HG03571 (cell line): Measurements from ENCODE around the gene DLG2.

Experiments used
- ATAC-seq: cut with Tn5 transposase; IDR thresholded peaks from one replicate; pipeline ENCODE4 v1.9.1; 2021; ENCODE audit not compliant: unreplicated experiment

Gene DLG2

DNA sequence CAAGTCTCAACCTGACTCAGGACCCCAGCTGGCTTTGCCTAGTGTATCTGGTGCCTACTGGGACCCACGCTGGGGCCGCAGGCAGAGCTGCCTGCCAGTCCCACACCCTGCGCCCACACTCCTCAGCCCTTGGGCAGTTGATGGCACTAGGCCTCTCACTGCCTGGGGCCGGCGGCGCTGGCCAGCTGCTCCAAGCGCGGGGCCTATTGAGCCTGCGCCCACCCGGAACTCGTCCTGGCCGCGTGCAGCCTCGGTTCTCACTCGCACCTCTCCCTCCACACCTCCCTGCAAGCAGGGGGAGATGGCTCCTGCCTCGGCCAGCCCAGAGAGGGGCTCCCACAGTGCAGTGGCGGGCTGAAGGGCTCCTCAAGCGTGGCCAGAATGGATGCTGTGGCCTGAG lies 1432.4 kb downstream of the DLG2 start:
- ATAC-seq: no peak

DNA sequence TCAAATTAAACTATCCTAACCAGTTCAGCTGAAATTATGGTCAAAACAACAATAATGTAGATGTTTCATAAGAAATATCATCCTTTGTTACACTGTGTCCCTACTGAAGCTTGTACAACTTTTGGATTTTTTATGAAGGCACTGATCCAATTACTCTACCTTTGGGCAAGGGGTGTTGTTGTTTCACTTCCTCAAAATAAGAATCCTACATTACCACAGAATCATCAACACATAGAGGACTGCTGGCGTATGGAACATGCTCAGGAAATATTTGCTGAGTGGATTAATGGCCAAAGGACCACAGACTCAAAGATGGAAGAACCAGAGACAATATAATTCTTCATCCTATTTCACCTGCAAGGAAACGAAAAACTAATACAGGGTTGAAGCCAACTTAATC lies 1433.4 kb downstream of the DLG2 start:
- no peak for ATAC-seq

DNA sequence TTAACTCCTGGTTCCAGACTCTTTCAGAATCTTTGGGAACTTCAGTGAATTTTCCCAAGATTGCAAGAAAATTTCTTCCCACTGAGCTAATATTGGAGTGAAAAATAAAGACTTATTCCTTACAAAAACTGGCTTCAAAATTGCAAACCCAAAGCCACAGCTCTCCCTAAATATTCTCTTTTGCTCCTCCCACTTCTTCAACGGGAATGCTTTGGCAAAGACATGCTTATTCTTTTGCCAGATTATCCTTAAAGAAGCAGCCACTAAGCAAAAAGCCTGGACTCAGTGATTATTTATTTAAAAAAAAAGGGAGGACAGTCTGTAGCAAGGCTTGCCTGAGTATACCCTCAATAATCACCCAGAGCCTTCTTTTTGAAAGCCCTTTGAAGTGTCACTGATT lies 1438.6 kb downstream of the DLG2 start:
- ATAC-seq: no peak

DNA sequence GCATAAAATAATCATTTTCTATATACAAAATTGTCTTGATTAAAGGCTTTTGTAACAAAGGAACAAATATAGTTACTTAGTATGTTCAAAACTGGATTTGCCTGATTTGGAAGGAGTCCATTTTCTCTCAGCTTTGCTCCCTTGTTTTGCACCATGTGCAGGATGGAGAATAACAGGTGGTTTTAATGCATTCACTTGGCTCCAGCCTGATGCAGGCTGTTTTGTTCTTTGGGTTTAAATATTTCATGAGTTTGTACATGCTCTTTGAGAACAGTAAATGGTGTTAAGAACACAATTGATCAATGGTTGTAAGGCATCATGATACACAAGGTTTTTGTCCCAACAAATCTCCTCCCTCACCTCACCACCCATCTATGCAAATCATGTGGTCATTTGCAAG lies 1454.1 kb downstream of the DLG2 start:
- no peak for ATAC-seq

DNA sequence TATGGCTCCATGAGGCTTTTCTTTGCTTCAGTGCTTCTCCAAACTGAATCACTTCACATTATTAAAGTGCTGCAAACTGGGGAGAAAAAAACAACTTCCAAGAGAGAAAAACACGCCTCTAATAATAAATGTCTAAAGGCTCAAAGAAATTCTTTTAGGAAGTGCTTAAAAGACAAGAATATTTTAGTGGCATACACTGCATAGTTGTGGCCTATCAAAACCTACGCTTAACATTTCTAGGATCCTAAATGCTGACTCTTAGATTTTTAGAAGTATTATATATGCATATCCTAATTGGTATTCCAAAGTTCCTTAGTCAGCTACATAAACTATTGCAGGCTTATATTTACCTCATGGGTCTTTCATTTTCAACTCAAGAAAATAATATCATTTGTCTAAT lies 1462.0 kb downstream of the DLG2 start:
- ATAC-seq: no peak

DNA sequence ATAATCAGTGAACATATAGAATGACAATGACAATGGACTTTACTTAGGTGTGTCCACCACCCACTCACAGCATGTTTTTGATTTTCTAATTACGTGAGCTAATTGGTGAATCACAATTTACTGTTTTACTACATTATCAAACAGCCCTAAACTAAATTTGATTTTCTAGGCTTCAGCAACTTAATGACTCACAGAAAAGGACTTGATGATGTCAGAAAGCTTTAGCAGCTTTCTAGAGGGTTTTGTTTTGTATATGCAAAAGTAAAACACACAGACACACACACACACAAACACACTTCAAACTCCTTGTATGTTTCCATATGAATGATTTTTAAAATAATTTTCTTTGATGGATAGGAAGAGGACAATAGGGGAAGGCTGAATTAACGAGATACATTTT lies 1462.4 kb downstream of the DLG2 start:
- ATAC-seq: no peak

DNA sequence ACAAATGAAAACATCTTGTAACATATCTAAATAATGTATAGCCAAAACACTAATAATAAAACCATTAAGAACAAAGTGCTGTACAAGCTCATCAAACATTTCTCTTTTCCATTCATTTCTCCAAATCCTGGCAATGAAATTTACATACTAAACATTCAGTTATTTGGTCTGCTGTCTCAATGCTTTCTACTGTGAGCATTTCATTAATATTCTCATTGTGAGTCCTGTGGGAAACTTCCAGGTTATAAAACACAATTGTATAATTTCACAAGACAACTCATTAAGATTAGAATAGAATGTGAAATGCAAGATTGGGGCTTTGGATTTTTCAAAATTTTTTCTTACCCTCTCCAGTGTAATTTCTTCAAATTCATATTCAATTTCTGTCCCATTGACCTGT lies 1464.0 kb downstream of the DLG2 start:
- no peak for ATAC-seq

DNA sequence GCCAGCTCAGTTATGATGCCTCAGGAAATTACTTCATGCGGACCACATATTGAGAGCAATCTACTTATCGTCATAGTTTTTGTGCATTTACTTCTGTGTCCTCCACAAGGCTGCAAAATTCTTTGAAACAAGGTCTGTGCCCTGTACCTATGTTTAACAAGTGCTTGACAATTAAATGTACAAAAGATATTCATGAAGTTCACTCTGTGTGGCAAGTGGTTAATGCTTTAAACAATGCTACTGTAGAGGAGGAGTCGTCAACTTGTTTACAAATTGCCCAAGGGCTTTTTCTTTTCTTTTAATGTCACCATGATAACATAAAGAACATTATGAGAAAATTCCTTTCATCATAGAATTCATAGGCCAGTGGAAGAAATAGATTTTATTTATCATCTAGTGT lies 1469.5 kb downstream of the DLG2 start:
- no peak for ATAC-seq

DNA sequence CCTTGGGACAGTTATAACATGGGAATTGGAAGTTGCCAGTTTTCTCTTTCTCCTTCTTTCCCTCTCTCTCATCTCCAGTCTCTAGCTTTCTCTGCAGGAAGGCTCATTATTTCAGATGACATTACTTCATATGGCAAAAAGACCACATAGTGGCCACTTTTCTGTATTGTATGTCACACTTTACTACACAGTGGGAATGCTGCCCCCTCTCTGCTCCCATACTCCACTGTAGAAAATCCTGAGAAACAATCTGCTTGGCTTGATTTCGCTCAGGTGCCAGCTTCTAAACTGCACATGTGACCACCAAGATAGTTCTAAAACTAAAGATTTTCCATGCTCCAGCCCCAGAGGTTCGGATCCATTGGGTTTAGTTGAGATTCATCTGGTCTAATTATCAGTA lies 1480.3 kb downstream of the DLG2 start:
- no peak for ATAC-seq

DNA sequence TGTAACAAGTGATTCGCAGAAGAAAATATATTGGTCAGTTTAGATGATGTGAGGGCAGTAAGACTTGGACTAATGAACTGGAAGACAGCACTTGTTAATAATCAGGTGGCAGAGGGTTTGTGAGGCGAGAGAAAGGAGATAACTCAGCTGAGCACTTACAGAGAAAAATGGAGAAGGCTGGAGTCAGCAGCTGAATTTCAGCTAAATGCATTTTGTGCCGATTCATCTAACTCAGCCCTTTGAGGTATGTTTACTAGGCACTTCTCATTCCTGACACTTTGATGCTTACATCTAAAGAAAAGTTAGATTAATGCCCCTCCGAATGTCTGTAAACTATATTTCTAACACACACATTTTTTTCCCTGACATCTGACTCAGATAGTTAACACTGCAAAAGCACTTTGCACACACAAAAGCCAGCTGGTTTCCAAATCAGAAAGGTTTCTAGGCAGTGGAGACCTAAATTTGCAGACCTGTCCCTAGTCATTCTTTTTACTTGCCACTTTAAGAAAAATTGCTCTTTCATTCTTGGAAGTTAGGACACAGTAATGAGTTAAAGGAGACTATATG lies 1481.4 kb downstream of the DLG2 start:
- no peak for ATAC-seq

DNA sequence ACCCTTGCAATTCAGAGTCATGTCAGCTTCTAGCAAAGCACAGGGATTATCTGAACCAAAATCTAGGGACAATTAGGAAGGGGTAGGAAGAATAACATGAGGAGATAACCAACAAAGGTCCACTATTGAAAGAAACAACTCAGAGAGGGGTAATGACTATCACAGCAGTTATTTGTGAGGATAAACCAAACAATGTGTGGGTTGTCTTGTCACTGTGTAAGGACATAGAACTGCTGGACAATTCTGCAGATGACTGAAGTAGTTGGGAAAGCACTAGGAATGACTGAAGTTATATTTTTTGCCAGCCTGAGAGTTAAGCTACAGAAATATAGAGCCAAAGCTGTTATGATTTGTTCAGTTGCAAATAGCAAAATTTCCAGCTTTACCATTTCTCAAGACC lies 1482.6 kb downstream of the DLG2 start:
- ATAC-seq: no peak

DNA sequence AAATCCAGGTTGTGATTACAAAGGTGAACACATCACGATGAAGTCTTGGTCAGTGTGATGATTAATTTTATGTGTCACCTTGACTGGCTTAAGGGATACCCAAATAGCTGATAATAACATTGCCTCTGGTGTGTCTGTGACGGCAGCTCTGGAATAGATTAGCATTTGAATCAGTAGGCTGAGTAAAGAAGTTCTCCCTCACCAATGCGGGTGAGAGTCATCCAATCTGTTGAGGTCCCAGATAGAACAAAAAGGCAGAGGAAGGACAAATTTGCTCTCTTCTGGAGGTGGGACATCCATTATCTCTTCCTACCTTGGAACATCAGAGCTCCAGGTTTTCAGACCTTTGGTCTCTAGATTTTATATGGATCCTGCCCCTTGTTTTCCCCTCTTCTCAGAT lies 1484.7 kb downstream of the DLG2 start:
- ATAC-seq: no peak

DNA sequence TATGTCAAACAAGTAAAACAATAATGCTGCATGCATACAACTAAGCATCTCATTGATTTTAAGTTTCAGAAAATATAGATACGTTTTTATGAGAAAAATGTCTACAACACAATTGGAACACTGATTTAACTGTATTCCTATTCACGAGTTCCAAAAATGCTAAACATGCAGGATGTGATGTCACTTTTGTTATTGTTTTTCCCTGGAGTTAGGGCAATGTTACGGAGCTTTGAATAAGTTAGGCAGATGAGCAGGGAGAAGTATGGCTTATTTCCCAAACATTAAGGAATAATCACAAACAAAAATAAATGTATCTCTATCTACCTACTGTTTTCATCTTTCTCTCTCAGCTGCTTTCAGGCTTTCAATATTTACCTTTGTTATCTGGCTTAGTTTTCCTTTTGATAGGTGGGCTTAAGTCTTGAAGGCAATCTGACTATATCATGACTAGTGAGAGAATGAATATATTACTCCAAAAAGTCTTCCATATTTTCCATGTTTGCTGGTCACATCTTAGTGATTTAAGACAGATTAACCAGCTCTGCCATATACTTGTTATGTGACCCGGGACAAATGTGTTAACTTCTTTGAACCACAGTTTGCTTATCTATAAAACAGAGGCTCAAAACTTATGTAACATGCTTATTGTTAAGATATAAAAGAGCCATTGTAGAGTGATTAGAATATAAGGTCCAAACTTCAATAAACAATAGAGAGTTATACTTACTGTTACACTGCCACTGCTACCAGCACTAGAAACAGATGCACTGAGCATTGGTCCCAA lies 1486.6 kb downstream of the DLG2 start:
- no peak for ATAC-seq

DNA sequence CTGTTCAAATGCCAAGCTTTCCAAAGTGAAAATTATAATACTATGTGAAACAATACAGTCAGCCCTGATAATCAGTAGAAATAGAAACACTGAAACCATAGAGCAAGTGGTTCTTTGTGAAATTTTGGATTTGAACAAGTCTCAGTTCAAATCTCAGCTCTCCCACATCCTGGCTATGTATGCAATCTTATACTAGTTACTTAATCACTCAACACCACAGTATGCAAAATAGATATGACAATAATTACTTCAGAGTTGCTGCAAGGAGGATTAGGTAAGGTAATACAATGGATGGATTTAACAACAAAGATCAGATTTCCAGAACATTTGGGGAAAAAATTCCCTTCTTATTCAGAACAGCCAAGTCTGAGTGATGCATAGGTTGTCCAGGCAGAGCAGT lies 1489.2 kb downstream of the DLG2 start:
- ATAC-seq: no peak

DNA sequence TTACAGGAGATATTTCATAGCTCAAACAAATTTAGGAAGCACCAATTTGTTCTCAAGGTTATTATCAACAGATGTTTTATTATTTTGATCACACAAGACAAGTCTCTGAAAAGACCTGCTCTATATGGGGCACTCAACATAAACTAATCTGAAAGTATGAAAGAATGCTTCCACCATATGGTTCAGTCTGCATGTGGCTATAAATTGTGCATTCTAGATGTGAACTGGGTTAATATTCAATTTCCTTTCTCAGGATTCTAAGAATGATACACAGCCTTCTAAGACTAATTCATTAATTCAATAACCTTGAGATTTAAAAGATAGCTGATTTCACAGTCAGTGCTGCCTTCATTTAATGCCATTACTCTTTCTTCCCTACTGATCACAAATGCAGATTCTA lies 1489.6 kb downstream of the DLG2 start:
- no peak for ATAC-seq

DNA sequence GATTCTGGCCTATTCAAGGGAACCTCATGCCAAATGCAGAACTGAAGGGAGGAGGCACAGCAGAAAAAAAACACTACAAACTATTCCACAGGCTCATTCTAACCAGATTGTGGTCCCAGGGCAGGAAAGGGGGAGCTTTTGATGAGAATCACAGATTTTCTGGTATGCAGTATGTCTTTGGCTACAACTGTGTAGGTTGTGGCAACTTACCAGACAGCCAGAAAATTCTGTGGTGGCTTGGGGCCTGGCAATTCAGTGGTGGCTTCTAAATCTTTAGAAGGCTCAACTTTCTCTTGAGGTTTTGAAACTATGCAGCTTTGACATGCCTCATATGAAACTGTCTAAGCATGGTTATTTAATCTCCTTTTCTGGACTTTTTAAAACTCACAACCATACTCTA lies 1490.2 kb downstream of the DLG2 start:
- no peak for ATAC-seq

DNA sequence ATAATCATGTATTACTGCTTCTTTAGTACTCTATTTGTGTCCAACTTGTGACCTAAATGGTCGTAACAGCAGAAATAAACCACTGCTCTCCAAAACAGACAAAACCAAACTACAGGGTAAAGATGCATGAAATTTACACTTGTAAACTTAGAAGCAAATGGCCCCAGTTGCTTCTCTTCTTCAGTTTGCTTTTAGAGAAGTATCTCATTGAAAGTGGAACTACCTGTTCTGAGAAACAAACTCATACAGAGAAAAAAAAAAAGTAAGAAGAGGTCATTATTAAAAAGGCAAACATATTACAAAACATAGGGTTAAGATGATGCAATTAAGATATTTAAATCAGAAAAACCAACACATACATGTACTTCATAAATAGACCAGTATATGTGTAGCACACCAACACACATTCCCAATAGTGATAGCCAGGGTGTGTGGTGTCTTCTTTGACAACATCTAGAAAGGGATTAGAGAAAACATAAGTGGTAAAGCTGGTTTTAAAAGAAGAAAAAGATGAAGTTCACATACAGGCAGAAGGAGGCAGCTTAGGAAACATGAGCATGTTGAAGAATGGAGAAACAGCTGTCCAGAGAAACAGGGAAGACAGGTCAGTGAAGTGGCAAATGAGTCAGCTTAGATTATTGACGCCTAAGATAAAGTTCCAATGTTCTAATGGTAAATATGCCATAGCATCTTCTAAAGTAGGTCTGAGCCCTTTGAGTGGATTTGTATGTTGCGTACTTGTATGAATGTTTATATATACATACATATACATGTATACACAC lies 1496.3 kb downstream of the DLG2 start:
- ATAC-seq: no peak

DNA sequence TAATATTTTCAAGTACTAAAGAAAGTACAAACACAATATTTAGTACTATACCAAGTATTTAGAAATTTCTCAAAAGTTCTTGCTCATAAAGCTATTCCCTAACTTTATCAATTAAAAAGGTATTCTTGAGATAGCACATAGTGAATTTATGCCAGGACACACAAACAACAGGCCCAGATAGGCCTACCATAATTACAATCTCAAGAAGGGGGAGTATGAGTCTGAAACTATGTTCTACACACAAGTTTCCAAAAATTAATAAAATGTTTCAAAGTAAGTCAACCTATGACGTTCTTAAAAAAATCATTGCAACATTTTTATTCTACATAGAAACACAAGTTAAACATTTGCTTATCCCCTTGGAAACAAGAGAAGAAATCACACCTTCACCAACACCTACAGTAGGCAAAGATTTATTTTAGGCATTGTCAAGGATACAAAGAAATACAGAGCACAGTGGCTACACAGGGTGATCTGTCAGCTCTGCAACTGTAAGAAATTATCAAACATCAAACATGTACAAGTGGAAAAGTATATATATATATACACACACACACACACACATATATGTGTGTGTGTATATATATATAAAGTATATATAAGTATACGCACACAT lies 1497.1 kb downstream of the DLG2 start:
- no peak for ATAC-seq

DNA sequence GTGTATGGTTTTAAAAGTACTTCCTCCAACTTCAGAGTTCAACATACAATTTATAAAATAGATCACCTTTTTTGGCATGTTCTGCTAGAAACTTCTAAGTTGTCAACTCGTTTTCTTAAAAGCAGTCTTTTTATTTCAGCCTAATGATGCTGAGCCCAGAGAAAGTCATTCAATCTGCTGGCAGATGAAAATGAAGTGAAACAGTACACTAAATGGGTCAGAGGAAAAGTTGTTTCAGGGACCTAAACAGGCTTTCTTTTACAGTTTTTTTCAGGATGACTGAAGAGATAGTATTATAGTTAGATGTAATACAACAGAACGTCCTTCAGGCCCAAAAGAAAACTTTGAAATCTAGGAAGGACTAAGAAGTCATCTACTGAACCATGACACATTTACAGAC lies 1498.3 kb downstream of the DLG2 start:
- ATAC-seq: no peak

DNA sequence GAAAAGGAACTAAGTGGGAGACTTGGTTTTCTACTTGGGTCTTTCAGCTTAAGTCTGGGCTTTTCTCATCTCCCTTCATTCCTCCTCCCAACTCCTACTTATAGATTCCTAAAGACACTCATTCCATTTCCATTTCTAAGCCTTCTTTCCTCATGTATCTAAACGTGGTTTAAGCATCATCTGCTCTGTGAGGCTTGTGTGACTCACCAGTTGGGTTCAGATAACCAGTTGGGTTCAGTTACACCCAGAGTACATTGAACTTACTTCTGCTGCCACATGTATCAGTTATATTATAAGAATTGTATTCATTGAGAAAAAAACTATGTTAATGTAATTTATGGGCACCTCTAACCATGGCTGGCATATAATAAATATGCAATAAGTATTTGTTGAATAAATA lies 1509.8 kb downstream of the DLG2 start:
- ATAC-seq: no peak

DNA sequence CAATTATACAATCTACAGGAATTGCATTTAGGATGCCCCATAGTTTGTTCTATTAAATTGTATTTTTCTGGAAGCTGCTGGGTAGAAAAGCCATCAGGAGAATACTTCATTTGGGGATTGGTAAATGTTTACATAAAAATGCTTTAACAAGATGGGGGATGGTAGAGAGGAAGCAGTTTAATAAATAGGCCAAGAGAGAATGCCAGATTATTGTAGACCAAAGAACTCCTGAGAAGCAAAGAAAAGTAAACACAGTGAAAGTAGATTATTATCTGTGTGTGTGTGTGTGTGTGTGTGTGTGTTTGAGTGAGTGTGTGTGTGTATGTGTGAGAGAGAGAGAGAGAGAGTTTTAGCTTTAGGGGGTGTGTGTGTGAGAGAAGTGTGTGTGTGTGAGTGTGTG lies 1520.6 kb downstream of the DLG2 start:
- no peak for ATAC-seq

DNA sequence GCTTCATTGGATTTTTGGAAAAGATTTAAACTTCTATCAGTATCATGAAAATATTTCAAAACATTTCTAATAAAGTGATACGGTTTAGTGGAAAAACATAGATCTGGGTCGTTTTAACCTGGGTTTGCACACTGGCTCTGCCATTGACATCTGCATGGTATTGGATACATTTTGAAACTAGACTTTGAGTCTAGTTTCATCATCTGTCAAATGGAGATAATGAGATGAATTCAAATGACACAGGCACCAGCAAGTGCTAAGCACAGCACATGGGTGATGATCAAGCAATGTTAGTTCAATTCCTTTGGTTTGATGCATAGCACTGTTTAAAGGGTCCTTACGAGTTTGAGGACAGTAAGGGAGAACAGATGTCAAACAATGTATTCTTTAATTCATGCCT lies 1522.0 kb downstream of the DLG2 start:
- no peak for ATAC-seq
